Lower lobe of right lung (tissue), 2 donors: ENCODE results near the gene ETHE1. TPM values are rescaled to one million over a fixed set of nuclear protein-coding genes. Genes with fewer than 3 reads are reported as not detected.

Experiments
- ATAC-seq, 2 donors: fragments of 200-7000 bp; cut with Tn5 transposase; one replicate each; pipeline ENCODE4 v1.9.1; 2020 to 2022; ENCODE audit warnings: mild to moderate bottlenecking in 2 of 2, moderate library complexity in 2 of 2
- DNase-seq: peaks from one replicate; pipeline ENCODE4 v3.0.0-alpha.2; 2020
- H3K27ac ChIP-seq: fragments of 200-600 bp; one replicate; pipeline ENCODE4 v1.8.0; 2022
- H3K27me3 ChIP-seq: fragments of 200-600 bp; one replicate; pipeline ENCODE4 v1.8.0; 2022; ENCODE audit warnings: low read depth
- H3K36me3 ChIP-seq: fragments of 200-600 bp; one replicate; pipeline ENCODE4 v1.8.0; 2022; ENCODE audit warnings: mild to moderate bottlenecking
- H3K4me1 ChIP-seq: fragments of 200-600 bp; one replicate; pipeline ENCODE4 v1.8.0; 2022
- H3K4me3 ChIP-seq: fragments of 200-600 bp; one replicate; pipeline ENCODE4 v1.8.0; 2022; ENCODE audit warnings: mild to moderate bottlenecking
- H3K9me3 ChIP-seq: fragments of 200-600 bp; one replicate; pipeline ENCODE4 v1.8.0; 2022
- intact Hi-C: fragments of 100-400 bp; cut with DNase I; formaldehyde crosslinking; loops from one replicate; pipeline ENCODE4 v1.11.0; 2022
- total RNA-seq: library from RNA; stranded (reverse); fragmentation: NEBNext Ultra II Directional; extraction: Animal tissue kit (Norgen Biotek cat#: 25700); gene quantifications from one replicate; pipeline ENCODE4 v1.2.1, GENCODE V29; 2021
- TF ChIP-seq, protein P1 (sequence below): fragments of 200-600 bp; IDR thresholded peaks from one replicate; pipeline ENCODE4 v1.8.0; 2022; ENCODE audit warnings: antibody characterized with exemption, mild to moderate bottlenecking
- donor health status: DM: no; HTN: yes; CAD: no; lungs with severe emphysema.

The ETHE1 gene
- total RNA-seq, 1 donor from 2014 or later = 47.4 TPM

DNA sequence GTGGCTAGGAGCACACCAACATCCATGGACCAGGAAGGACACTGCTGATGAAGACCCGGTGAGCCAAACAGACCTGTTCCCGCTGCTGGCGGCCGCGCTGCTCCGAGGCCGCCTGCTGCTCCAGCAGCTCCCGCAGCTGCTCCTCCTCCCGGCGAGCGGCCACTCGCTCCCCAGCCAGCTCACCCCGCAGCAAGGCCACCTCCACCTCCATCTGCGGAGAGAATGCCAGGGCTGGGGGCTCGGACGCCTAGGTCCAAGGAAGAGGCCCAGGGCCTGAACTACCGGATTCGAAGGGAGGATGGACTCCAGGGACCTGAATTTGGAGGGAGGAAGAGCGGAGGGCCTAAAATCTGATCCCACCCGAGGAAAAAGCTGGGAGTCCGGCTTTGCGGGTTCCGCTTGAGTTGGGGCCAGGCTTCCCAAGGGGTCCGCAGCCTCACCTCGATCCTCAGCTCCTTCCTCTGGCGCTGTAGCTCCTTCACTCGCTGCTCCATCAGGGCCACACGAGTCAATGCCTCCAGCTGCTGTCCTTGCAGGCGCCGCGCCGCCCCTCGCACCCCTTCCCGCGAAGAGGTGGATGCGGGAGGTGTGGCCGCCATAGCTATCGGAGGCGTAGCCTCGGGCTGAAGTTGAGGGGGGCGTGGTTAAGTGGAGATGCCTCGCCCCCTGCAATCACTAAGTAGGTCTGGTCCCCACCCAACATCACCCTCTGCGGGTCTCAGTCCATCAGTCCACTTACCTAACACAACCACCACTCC is 25.2 kb downstream of the ETHE1 start:
- TF ChIP-seq, protein P1, sequence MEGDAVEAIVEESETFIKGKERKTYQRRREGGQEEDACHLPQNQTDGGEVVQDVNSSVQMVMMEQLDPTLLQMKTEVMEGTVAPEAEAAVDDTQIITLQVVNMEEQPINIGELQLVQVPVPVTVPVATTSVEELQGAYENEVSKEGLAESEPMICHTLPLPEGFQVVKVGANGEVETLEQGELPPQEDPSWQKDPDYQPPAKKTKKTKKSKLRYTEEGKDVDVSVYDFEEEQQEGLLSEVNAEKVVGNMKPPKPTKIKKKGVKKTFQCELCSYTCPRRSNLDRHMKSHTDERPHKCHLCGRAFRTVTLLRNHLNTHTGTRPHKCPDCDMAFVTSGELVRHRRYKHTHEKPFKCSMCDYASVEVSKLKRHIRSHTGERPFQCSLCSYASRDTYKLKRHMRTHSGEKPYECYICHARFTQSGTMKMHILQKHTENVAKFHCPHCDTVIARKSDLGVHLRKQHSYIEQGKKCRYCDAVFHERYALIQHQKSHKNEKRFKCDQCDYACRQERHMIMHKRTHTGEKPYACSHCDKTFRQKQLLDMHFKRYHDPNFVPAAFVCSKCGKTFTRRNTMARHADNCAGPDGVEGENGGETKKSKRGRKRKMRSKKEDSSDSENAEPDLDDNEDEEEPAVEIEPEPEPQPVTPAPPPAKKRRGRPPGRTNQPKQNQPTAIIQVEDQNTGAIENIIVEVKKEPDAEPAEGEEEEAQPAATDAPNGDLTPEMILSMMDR = no peak
- no peaks in the 10 kb centered on the region for H3K9me3 ChIP-seq
- peaks cover 23% of the 10 kb centered on the region for H3K4me1 ChIP-seq
- intact Hi-C loops = no loop called here
- H3K4me3 ChIP-seq = no peak overlapping the region
- DNase-seq (no peak), ATAC-seq (no peak)
- H3K27ac ChIP-seq = no peak overlapping the region
- no peaks in the 10 kb centered on the region for H3K27me3 ChIP-seq
- H3K36me3 ChIP-seq = peaks cover 10% of the 10 kb centered on the region

DNA sequence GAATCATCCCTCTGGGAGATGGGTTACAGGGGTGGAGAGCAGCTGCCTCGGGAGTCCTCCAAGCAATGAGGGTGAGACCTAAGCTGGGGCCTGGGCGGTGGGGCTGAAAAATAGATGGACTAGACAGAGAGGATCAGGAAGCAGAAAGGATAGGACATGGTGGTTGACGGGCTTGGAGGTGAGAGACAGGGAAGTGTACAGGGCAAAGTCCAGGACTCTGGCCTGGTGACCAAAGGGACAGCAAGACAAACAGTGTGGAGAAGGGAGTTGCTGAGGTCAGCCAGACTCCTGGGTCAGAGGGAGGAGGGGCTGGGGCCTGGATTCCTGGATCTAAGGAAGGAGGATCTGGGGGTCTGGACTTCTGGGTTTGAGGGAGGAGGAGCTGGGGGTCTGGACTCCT is 28.0 kb downstream of the ETHE1 start:
- no peaks in the 10 kb centered on the region for H3K9me3 ChIP-seq
- H3K27ac ChIP-seq = no peak overlapping the region
- DNase-seq (no peak), ATAC-seq (no peak)
- intact Hi-C loops = no loop called here
- H3K27me3 ChIP-seq = no peaks in the 10 kb centered on the region
- peaks cover 12% of the 10 kb centered on the region for H3K4me1 ChIP-seq
- TF ChIP-seq, protein P1 = no peak
- H3K36me3 ChIP-seq = peaks cover 28% of the 10 kb centered on the region
- no peak overlapping the region for H3K4me3 ChIP-seq

DNA sequence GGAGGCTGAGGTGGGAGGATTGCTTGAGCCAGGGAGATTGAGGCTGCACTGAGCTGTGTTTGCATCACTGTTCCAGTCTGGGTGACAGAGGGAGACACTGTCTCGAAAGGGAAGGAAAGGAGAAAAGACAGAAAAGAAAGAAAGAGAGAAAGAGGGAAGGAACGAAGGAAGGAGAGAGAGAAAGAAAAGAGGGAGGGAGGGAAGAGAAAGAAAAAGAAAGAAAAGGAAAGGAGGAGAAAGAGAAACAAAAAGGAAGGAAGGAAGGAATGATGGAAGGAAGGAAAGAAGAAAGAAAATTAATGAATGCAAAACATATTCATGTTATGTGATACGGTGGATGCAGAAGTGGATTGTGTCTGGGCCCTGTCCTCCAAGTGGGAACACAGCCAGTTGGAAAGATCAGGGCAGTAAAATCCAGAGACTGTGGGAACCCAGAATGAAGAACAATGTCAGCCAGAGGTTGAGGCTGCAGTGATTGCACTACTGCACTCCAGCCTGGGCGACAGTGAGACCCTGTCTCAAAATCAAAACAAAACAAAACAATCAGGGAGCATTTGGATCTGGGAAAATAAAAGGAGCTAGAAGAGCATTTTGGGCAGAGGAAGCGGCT is 28.7 kb downstream of the ETHE1 start:
- Histone ChIP-seq H3K9me3 (no peaks in the 10 kb centered on the region), H3K4me3 (no peak overlapping the region), H3K36me3 (peaks cover 28% of the 10 kb centered on the region), H3K4me1 (peaks cover 11% of the 10 kb centered on the region), H3K27ac (no peak overlapping the region), H3K27me3 (no peaks in the 10 kb centered on the region)
- intact Hi-C loops = no loop called here
- TF ChIP-seq, protein P1 = no peak
- ATAC-seq (no peak), DNase-seq (no peak)

DNA sequence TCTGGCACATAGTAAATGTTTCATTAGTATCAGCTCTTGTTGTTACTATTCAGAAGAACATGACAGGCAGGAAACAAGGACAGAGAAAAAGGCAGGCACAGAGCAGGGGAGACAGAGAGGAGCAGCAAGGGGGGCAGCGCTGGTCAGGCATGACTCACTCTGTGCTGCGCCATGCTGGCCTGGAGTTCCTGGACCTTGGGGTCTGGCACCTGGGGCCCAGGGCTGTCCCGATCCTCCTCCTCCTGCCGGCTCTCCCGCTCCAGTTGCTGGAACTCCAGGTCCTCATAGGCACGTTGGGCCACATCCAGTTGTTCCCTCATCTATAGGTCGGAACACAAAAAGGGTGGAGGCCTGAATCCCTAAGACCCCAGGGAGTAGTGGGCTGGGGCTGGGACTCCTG is 30.0 kb downstream of the ETHE1 start:
- H3K27me3 ChIP-seq = no peaks in the 10 kb centered on the region
- peaks cover 28% of the 10 kb centered on the region for H3K36me3 ChIP-seq
- H3K4me3 ChIP-seq = no peak overlapping the region
- no peak overlapping the region for H3K27ac ChIP-seq
- intact Hi-C loops = no loop called here
- TF ChIP-seq, protein P1 = no peak
- DNase-seq = no peak
- H3K9me3 ChIP-seq = no peaks in the 10 kb centered on the region
- ATAC-seq = no peak
- H3K4me1 ChIP-seq = no peaks in the 10 kb centered on the region

DNA sequence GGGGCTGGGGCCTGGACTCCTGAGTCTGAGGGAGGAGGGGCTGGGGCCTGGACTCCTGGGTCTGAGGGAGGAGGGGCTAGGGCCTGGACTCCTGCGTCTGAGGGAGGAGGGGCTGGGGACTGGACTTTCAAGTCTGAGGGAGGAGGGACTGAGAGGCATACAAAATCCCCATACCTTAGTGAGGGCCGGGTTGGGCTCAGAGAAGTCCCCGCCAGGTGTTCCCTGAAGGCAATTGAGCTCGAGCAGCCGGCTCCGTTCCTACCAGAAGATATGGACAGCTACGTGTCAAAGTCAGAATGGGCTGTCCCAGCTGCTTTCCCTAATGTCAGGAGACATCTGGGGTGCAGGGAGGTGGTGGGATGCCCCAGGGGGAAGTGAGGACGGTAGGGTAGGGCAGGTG is 31.9 kb downstream of the ETHE1 start:
- no peak overlapping the region for H3K4me3 ChIP-seq
- H3K9me3 ChIP-seq = no peaks in the 10 kb centered on the region
- no peak overlapping the region for H3K27ac ChIP-seq
- TF ChIP-seq, protein P1 = no peak
- DNase-seq = no peak
- intact Hi-C loops = no loop called here
- ATAC-seq = no peak
- peaks cover 28% of the 10 kb centered on the region for H3K36me3 ChIP-seq
- H3K4me1 ChIP-seq = no peaks in the 10 kb centered on the region
- no peaks in the 10 kb centered on the region for H3K27me3 ChIP-seq
